B cell (primary cell): ENCODE data around the gene TTC28. TPM values are rescaled to one million over a fixed set of nuclear protein-coding genes. Genes with fewer than 3 reads are reported as not detected.

Experiments used
- ATAC-seq: fragments of 200-7000 bp; cut with Tn5 transposase; one replicate; pipeline ENCODE4 v1.10.0; 2021; ENCODE audit warnings: low read depth, mild to moderate bottlenecking, moderate number of reproducible peaks, moderate library complexity
- CTCF ChIA-PET: fragments of 350-600 bp; sonication (Branson Sonifier 250); formaldehyde crosslinking; loops from one replicate; lab custom pipeline; 2021; ENCODE audit warnings: antibody characterized with exemption, inconsistent platforms; lab: Charles Lee
- POLR2A ChIA-PET: fragments of 350-600 bp; sonication (Branson Sonifier 250); formaldehyde crosslinking; loops from one replicate; lab custom pipeline; 2021; ENCODE audit warnings: antibody characterized with exemption; lab: Charles Lee
- DNase-seq: peaks from one replicate; pipeline ENCODE4 v3.0.0; 2013
- H2AFZ ChIP-seq: 2 replicates; pipeline ENCODE4 v1.6.1; 2012; ENCODE audit warnings: mild to moderate bottlenecking, low read depth, low read length; ENCODE audit not compliant: insufficient read depth, poor library complexity, severe bottlenecking
- H3K27ac ChIP-seq, 2 donors: 1 replicate in 1 of 2; 2 replicates in 1 of 2; pipeline ENCODE4 v1.5.1; 2012 to 2013; ENCODE audit warnings: low read length in 2 of 2, mild to moderate bottlenecking in 2 of 2, moderate library complexity in 1 of 2
- H3K27me3 ChIP-seq, 4 experiments: fragments of 200-600 bp in 1 of 4; sonication (generic) in 1 of 4; replicated peaks in 1 of 4; 1 replicate in 2 of 4; 2 replicates in 2 of 4; pipeline versions ENCODE4 v1.6.1 to v1.7.0; 2013 to 2016; ENCODE audit warnings: low read length in 3 of 4, mild to moderate bottlenecking in 2 of 4, mixed read lengths in 1 of 4, moderate library complexity in 1 of 4; ENCODE audit not compliant: insufficient read depth in 4 of 4, control insufficient read depth in 3 of 4; ENCODE audit errors: control extremely low read depth in 1 of 4
- H3K36me3 ChIP-seq, 2 experiments: replicated peaks in 1 of 2; 1 replicate in 1 of 2; 2 replicates in 1 of 2; pipeline versions ENCODE4 v1.6.1 to v1.7.1; 2013; ENCODE audit warnings: low read length in 1 of 2; ENCODE audit not compliant: insufficient read depth in 2 of 2, control insufficient read depth in 1 of 2; ENCODE audit errors: control extremely low read depth in 1 of 2, extremely low read depth in 1 of 2
- H3K4me1 ChIP-seq, 2 donors: fragments of 200-600 bp in 1 of 2; sonication (generic) in 1 of 2; 1 replicate in 1 of 2; 2 replicates in 1 of 2; pipeline versions ENCODE4 v1.5.1 to v1.6.1; 2013 to 2017; ENCODE audit warnings: low read length in 2 of 2; ENCODE audit not compliant: control insufficient read depth in 2 of 2, insufficient read depth in 2 of 2
- H3K4me2 ChIP-seq: replicated peaks from 2 replicates; pipeline ENCODE3; 2012; ENCODE audit warnings: mild to moderate bottlenecking, low read depth, low read length; ENCODE audit not compliant: poor library complexity, severe bottlenecking
- H3K4me3 ChIP-seq, 5 experiments: fragments of 200-600 bp in 1 of 5; sonication (generic) in 1 of 5; 1 replicate in 3 of 5; 2 replicates in 2 of 5; pipeline versions ENCODE4 v1.5.1 to v1.7.0; 2011 to 2016; ENCODE audit warnings: low read length in 4 of 5, mild to moderate bottlenecking in 4 of 5, low read depth in 2 of 5, control low read depth in 1 of 5, moderate library complexity in 1 of 5; ENCODE audit not compliant: insufficient read depth in 1 of 5; ENCODE audit errors: control extremely low read depth in 1 of 5, extremely low read depth in 1 of 5
- H3K79me2 ChIP-seq: fragments of 200-600 bp; sonication (generic); one replicate; pipeline ENCODE4 v1.6.0; 2016; ENCODE audit warnings: low read length; ENCODE audit not compliant: control insufficient read depth, insufficient read depth
- H3K9ac ChIP-seq: fragments of 200-600 bp; sonication (generic); 2 replicates; pipeline ENCODE4 v1.6.1; 2017; ENCODE audit warnings: mild to moderate bottlenecking, low read length, moderate library complexity
- H3K9me3 ChIP-seq, 3 donors: one replicate each; pipeline versions ENCODE4 v1.6.1 to v1.7.1; 2013; ENCODE audit warnings: low read length in 2 of 3; ENCODE audit not compliant: control insufficient read depth in 2 of 3, insufficient read depth in 1 of 3; ENCODE audit errors: control extremely low read depth in 1 of 3
- H4K20me1 ChIP-seq: 2 replicates; pipeline ENCODE4 v1.6.0; 2012; ENCODE audit warnings: mild to moderate bottlenecking, low read length; ENCODE audit not compliant: insufficient read depth, control insufficient read depth, poor library complexity, severe bottlenecking
- H3K27ac Mint-ChIP-seq: one replicate; pipeline ENCODE4 v1.8.0; 2021; ENCODE audit warnings: mixed read lengths
- H3K27me3 Mint-ChIP-seq: one replicate; pipeline ENCODE4 v1.8.0; 2021; ENCODE audit warnings: mixed read lengths
- H3K4me1 Mint-ChIP-seq: one replicate; pipeline ENCODE4 v1.8.0; 2021; ENCODE audit warnings: mixed read lengths
- H3K4me3 Mint-ChIP-seq: one replicate; pipeline ENCODE4 v1.8.0; 2021; ENCODE audit warnings: mixed read lengths
- H3K9me3 Mint-ChIP-seq: one replicate; pipeline ENCODE4 v1.8.0; 2022; ENCODE audit warnings: mixed read lengths; ENCODE audit not compliant: insufficient read depth
- EZH2 ChIP-seq: IDR thresholded peaks from 2 replicates; pipeline ENCODE4 v1.6.1; 2012; ENCODE audit warnings: borderline replicate concordance, low read depth, mild to moderate bottlenecking, moderate library complexity, low read length; ENCODE audit not compliant: insufficient read depth, poor library complexity, severe bottlenecking
- WGBS: methylation state at CpG from one replicate; pipeline ENCODE4 v1.1.5; 2013; ENCODE audit warnings: missing lambda C conversion rate; ENCODE audit not compliant: insufficient coverage; 5-methylcytosine and 5-hydroxymethylcytosine counted together
- intact Hi-C: fragments of 100-400 bp; cut with micrococcal nuclease; formaldehyde crosslinking; loops from one replicate; pipeline ENCODE4 v1.10.0; 2022
- polyA plus RNA-seq: library from polyadenylated mRNA; depleted of rRNA; stranded (reverse); fragments of >200 nt; gene quantifications from 2 replicates; pipeline ENCODE4 v1.2.3, GENCODE V29; 2012
- total RNA-seq, 2 donors: library from RNA; stranded (reverse); fragments of 120-200 nt in 1 of 2; gene quantifications; 1 replicate in 1 of 2; 2 replicates in 1 of 2; pipeline versions ENCODE4 v1.2.3 to v1.2.4, GENCODE V29; 2013 to 2022
- TF ChIP-seq, protein P1 (sequence below): fragments of 200-600 bp; IDR thresholded peaks from one replicate; pipeline ENCODE4 v1.8.0; 2022; ENCODE audit warnings: antibody characterized with exemption, mild to moderate bottlenecking

Gene TTC28
- total and polyA plus RNA-seq, 2 donors (not counting 1 experiment from before 2014, with no cell fraction given), result 4.5 to 7.3 TPM

GRCh38 chr22:28560046-28560742 lies 119.4 kb downstream of the TTC28 start:
- H3K9me3 ChIP-seq, result peaks cover 0 to 2% (median 0%) of the 10 kb centered on the region in 3 donors
- CTCF ChIA-PET, result no interaction called here
- no peak for DNase-seq
- peaks cover 7% of the 10 kb centered on the region for H3K27me3 Mint-ChIP-seq
- no peak overlapping the region for H3K4me2 ChIP-seq
- H3K9ac ChIP-seq, result no peak overlapping the region
- H4K20me1 ChIP-seq, result no peaks in the 10 kb centered on the region
- H3K79me2 ChIP-seq, result no peaks in the 10 kb centered on the region
- H3K4me1 ChIP-seq, result no peaks in the 10 kb centered on the region
- H3K27ac ChIP-seq, result no peak overlapping the region
- intact Hi-C loops, result no loop called here
- TF ChIP-seq, protein P1, sequence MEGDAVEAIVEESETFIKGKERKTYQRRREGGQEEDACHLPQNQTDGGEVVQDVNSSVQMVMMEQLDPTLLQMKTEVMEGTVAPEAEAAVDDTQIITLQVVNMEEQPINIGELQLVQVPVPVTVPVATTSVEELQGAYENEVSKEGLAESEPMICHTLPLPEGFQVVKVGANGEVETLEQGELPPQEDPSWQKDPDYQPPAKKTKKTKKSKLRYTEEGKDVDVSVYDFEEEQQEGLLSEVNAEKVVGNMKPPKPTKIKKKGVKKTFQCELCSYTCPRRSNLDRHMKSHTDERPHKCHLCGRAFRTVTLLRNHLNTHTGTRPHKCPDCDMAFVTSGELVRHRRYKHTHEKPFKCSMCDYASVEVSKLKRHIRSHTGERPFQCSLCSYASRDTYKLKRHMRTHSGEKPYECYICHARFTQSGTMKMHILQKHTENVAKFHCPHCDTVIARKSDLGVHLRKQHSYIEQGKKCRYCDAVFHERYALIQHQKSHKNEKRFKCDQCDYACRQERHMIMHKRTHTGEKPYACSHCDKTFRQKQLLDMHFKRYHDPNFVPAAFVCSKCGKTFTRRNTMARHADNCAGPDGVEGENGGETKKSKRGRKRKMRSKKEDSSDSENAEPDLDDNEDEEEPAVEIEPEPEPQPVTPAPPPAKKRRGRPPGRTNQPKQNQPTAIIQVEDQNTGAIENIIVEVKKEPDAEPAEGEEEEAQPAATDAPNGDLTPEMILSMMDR, result no peak
- TF ChIP-seq EZH2, result no peak
- H3K27ac Mint-ChIP-seq, result no peak overlapping the region
- H3K4me3 ChIP-seq, result no peak overlapping the region
- H3K9me3 Mint-ChIP-seq, result peaks cover 3% of the 10 kb centered on the region
- H3K36me3 ChIP-seq, result no peaks in the 10 kb centered on the region
- ATAC-seq, result no peak
- no peaks in the 10 kb centered on the region for H3K27me3 ChIP-seq
- 97% methylated on average over 2 of the region's 2 CpGs for WGBS
- no peak overlapping the region for H3K4me3 Mint-ChIP-seq
- no peak overlapping the region for H2AFZ ChIP-seq
- no peaks in the 10 kb centered on the region for H3K4me1 Mint-ChIP-seq
- POLR2A ChIA-PET, result no interaction called here

DNA sequence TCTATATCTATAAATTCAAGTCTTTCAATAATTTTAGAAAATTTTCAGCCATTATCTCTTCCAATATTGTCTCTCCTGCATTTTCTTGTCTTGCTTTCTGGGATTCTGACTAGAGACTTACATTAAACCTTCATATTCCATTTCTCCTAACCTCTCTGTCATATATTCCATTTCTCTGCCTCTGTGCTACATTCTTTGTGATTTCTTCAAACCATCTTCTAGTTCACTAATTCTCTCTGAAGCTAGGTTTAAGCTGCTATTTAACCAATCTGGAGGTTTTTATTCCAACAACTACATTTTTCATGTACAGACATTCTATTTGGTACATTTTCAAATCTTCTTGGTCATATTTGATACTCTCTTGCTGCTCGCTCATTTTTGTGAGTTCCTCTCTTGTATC lies 122.5 kb downstream of the TTC28 start:
- no peaks in the 10 kb centered on the region for H4K20me1 ChIP-seq
- H3K4me3 Mint-ChIP-seq, result no peak overlapping the region
- H3K27ac ChIP-seq, result no peak overlapping the region
- WGBS, result no CpG with 5 or more reads among the region's 1 CpG
- H3K27me3 Mint-ChIP-seq, result peaks cover 7% of the 10 kb centered on the region
- DNase-seq (no peak), ATAC-seq (no peak)
- H3K4me2 ChIP-seq, result no peak overlapping the region
- H3K27ac Mint-ChIP-seq, result no peak overlapping the region
- H3K9me3 Mint-ChIP-seq, result peaks cover 3% of the 10 kb centered on the region
- no peaks in the 10 kb centered on the region for H3K79me2 ChIP-seq
- intact Hi-C loops, result no loop called here
- H3K9ac ChIP-seq, result no peak overlapping the region
- POLR2A ChIA-PET, result no interaction called here
- TF ChIP-seq, protein P1, result no peak
- TF ChIP-seq EZH2, result no peak
- CTCF ChIA-PET, result interaction anchor here (0.6 kb wide), 1 partner anchor 585 kb away, joined by 3 read pairs; no protein-coding TSS in a partner anchor
- H3K4me1 Mint-ChIP-seq, result no peaks in the 10 kb centered on the region
- no peak overlapping the region for H3K4me3 ChIP-seq
- no peak overlapping the region for H2AFZ ChIP-seq
- H3K36me3 ChIP-seq, result no peaks in the 10 kb centered on the region
- peaks cover 0 to 2% (median 0%) of the 10 kb centered on the region in 3 donors for H3K9me3 ChIP-seq
- no peaks in the 10 kb centered on the region for H3K27me3 ChIP-seq
- no peaks in the 10 kb centered on the region for H3K4me1 ChIP-seq
